Smooth muscle cell (in vitro differentiated cells): Measurements from ENCODE around the gene SCAMP1. TPM values are rescaled to one million over a fixed set of nuclear protein-coding genes. Genes with fewer than 3 reads are reported as not detected.
"Not testable (repeated sequence)": the region's sequence is repeated elsewhere in the genome, so short reads cannot be mapped to it uniquely, and the experiment has no call there.

Experiments used
- DNase-seq: peaks from one replicate; lab custom pipeline; 2025; ENCODE audit not compliant: unreplicated experiment; lab: John Stamatoyannopoulos, UW
- H2AFZ ChIP-seq: fragments of 200-600 bp; sonication (generic); 2 replicates; pipeline ENCODE4 v1.6.0; 2016; ENCODE audit warnings: antibody characterized with exemption, low read depth, mild to moderate bottlenecking
- H3F3A ChIP-seq: fragments of 200-600 bp; sonication (generic); 2 replicates; pipeline ENCODE4 v1.6.0; 2017; ENCODE audit warnings: antibody characterized with exemption, low read depth
- H3K27ac ChIP-seq: fragments of 200-600 bp; sonication (generic); 2 replicates; pipeline ENCODE4 v1.5.1; 2016; ENCODE audit warnings: low read depth, mild to moderate bottlenecking
- H3K27me3 ChIP-seq: fragments of 200-600 bp; sonication (generic); 2 replicates; pipeline ENCODE4 v1.6.1; 2016; ENCODE audit warnings: low read depth, mild to moderate bottlenecking
- H3K36me3 ChIP-seq: fragments of 200-600 bp; sonication (generic); 2 replicates; pipeline ENCODE4 v1.5.1; 2016; ENCODE audit warnings: low read depth
- H3K4me1 ChIP-seq: fragments of 200-600 bp; sonication (generic); 2 replicates; pipeline ENCODE4 v1.5.1; 2016; ENCODE audit warnings: low read depth
- H3K4me2 ChIP-seq: fragments of 200-600 bp; sonication (generic); 2 replicates; pipeline ENCODE4 v1.6.0; 2016; ENCODE audit warnings: mild to moderate bottlenecking
- H3K4me3 ChIP-seq: fragments of 200-600 bp; sonication (generic); 2 replicates; pipeline ENCODE4 v1.5.1; 2016; ENCODE audit warnings: mild to moderate bottlenecking
- H3K79me2 ChIP-seq: fragments of 200-600 bp; sonication (generic); 2 replicates; pipeline ENCODE4 v1.6.0; 2016; ENCODE audit warnings: low read depth, mild to moderate bottlenecking
- H3K9ac ChIP-seq: fragments of 200-600 bp; sonication (generic); 2 replicates; pipeline ENCODE4 v1.6.0; 2016; ENCODE audit warnings: low read depth
- H3K9me3 ChIP-seq: fragments of 200-600 bp; sonication (generic); replicated peaks from 2 replicates; pipeline ENCODE4 v1.5.1; 2016; ENCODE audit warnings: low read depth
- H4K20me1 ChIP-seq: fragments of 200-600 bp; sonication (generic); 2 replicates; pipeline ENCODE4 v1.6.0; 2016; ENCODE audit warnings: low read depth
- WGBS: methylation state at CpG from one replicate; pipeline ENCODE4 v1.1.7; 2016; ENCODE audit warnings: low lambda C conversion rate; 5-methylcytosine and 5-hydroxymethylcytosine counted together
- polyA plus RNA-seq: library from polyadenylated mRNA; unstranded; fragments of >200 nt; fragmentation: Nextera tagmentation; extraction: Ambion mirVana; gene quantifications from 2 replicates; pipeline ENCODE4 v1.2.1, GENCODE V29; 2016
- total RNA-seq: library from RNA; depleted of rRNA; stranded (reverse); fragments of >200 nt; gene quantifications from 2 replicates; pipeline ENCODE4 v1.2.3, GENCODE V29; 2014
- TF ChIP-seq, protein P1 (sequence below): fragments of 200-600 bp; sonication (generic); IDR thresholded peaks from 2 replicates; pipeline ENCODE4 v1.5.1; 2017; ENCODE audit warnings: borderline replicate concordance, mild to moderate bottlenecking, antibody characterized with exemption; ENCODE audit not compliant: insufficient read depth, poor library complexity, severe bottlenecking

The SCAMP1 gene
- total and polyA plus RNA-seq, 2 experiments from 2014 or later = 21.0 to 45.6 TPM

DNA sequence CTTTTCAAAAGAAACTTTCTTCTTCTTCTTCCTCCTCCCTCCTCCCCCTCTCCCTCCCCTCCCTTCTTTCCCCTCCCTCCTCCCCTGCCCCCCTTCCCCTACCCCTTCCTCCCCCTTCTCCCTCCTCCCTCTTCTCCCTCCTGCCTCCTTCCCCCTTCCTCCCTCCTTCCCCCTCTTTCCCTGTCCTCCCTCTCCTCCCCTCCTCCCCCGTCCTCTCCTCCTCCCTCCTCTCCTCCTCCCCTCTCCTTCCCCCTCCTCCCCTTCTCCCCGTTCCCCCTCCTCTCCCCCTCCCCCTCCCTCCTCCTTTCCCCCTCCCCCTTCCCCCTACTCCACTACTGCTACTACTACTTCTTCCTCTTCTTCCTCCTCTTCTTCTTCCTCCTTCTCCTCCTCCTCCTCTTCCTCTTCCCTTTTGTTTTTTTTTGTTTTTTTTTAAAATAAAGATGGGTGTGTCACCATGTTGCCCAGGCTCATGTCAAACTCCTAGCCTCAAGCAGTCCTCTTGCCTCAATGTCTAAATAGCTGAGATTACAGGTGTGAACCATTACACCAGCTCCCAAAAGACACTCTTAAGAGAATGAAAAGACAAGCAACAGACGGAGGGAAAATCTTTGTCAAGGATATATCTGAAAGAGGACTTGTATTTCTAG is 87.5 kb downstream of the SCAMP1 start:
- Histone ChIP-seq H3K9ac (no peak overlapping the region), H3K36me3 (no peaks in the 10 kb centered on the region), H4K20me1 (no peaks in the 10 kb centered on the region), H3F3A (no peaks in the 10 kb centered on the region), H2AFZ (no peak overlapping the region), H3K27ac (no peak overlapping the region), H3K79me2 (no peaks in the 10 kb centered on the region), H3K4me2 (no peak overlapping the region), H3K9me3 (no peaks in the 10 kb centered on the region), H3K4me3 (no peak overlapping the region), H3K4me1 (no peaks in the 10 kb centered on the region), H3K27me3 (no peaks in the 10 kb centered on the region)
- WGBS = 50% methylated on average over 2 of the region's 3 CpGs
- DNase-seq = no peak
- TF ChIP-seq, protein P1, sequence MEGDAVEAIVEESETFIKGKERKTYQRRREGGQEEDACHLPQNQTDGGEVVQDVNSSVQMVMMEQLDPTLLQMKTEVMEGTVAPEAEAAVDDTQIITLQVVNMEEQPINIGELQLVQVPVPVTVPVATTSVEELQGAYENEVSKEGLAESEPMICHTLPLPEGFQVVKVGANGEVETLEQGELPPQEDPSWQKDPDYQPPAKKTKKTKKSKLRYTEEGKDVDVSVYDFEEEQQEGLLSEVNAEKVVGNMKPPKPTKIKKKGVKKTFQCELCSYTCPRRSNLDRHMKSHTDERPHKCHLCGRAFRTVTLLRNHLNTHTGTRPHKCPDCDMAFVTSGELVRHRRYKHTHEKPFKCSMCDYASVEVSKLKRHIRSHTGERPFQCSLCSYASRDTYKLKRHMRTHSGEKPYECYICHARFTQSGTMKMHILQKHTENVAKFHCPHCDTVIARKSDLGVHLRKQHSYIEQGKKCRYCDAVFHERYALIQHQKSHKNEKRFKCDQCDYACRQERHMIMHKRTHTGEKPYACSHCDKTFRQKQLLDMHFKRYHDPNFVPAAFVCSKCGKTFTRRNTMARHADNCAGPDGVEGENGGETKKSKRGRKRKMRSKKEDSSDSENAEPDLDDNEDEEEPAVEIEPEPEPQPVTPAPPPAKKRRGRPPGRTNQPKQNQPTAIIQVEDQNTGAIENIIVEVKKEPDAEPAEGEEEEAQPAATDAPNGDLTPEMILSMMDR = no peak

DNA sequence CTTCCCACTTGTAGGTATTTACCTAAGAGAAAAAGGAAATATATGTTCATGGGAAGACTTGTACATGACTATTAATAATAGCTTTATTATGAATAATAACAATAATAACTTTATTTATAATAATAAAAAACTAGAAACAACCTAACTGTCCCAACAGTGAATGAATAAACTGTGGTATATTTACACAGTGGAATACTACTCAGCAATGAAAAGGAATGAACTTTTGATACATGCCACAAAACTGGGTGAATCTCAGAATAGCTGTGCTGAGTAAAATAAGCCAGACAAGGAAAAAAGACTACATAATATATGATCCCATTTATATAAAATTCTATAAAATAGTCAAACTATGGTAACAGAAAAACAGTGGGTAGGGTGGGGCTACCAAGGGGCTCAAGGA is 88.7 kb downstream of the SCAMP1 start:
- Histone ChIP-seq H3K27me3 (no peaks in the 10 kb centered on the region), H4K20me1 (no peaks in the 10 kb centered on the region), H3K4me1 (no peaks in the 10 kb centered on the region), H3K79me2 (no peaks in the 10 kb centered on the region), H3K9me3 (no peaks in the 10 kb centered on the region), H3K36me3 (no peaks in the 10 kb centered on the region), H3K4me3 (no peak overlapping the region), H3K4me2 (no peak overlapping the region), H3F3A (no peaks in the 10 kb centered on the region), H3K9ac (no peak overlapping the region), H2AFZ (no peak overlapping the region), H3K27ac (no peak overlapping the region)
- TF ChIP-seq, protein P1 = no peak
- DNase-seq = no peak

DNA sequence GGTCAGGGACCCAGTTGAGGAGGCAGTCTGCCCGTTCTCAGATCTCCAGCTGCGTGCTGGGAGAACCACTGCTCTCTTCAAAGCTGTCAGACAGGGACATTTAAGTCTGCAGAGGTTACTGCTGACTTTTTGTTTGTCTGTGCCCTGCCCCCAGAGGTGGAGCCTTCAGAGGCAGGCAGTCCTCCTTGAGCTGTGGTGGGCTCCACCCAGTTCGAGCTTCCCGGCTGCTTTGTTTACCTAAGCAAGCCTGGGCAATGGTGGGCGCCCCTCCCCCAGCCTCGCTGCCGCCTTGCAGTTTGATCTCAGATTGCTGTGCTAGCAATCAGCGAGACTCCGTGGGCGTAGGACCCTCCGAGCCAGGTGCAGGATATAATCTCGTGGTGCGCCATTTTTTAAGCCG is 97.1 kb downstream of the SCAMP1 start:
- DNase-seq, H3K79me2 ChIP-seq, H3F3A ChIP-seq, H3K9me3 ChIP-seq, H3K27me3 ChIP-seq, H3K4me1 ChIP-seq, H3K27ac ChIP-seq, H2AFZ ChIP-seq, H3K9ac ChIP-seq, H3K36me3 ChIP-seq, H4K20me1 ChIP-seq: not testable (repeated sequence)
- peak overlapping the region; percentile 8 for H3K4me3 ChIP-seq
- 33% methylated on average over 14 of the region's 14 CpGs for WGBS
- H3K4me2 ChIP-seq = peak overlapping the region; percentile 17

DNA sequence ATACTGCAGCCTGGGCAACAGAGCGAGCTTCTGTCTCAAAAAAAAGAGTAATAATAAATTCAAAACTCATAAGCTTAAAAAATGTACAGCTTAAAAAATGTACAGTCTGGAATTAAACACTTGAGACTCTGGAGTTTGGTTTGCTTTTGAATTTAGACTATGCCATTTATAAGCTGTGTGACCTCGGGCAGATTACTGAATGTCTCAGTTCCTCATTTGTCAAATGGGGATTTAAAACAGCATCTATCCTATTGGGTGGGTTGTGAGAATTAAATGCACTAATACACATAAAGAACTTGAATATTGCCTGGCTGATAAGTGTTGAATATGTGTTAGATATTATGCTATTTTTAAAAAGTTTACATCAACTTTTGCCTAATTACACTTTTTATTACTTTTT is 98.4 kb downstream of the SCAMP1 start:
- Histone ChIP-seq H3K4me1 (no peaks in the 10 kb centered on the region), H3K27ac (no peak overlapping the region), H3K9me3 (no peaks in the 10 kb centered on the region), H2AFZ (no peak overlapping the region), H3F3A (no peaks in the 10 kb centered on the region), H3K36me3 (no peaks in the 10 kb centered on the region), H3K9ac (no peak overlapping the region), H3K4me2 (no peak overlapping the region), H3K27me3 (no peaks in the 10 kb centered on the region), H3K4me3 (no peak overlapping the region), H4K20me1 (peaks cover 6% of the 10 kb centered on the region), H3K79me2 (no peaks in the 10 kb centered on the region)
- WGBS = 97% methylated on average over 2 of the region's 2 CpGs
- no peak for DNase-seq
- TF ChIP-seq, protein P1 = no peak
